GM12878 (cell line): ENCODE measurements around the gene NPAS2. TPM values are rescaled to one million over a fixed set of nuclear protein-coding genes. Genes with fewer than 3 reads are reported as not detected.

Experiments used
- ATAC-seq: fragments of 200-7000 bp; cut with Tn5 transposase; 3 replicates; pipeline ENCODE4 v1.9.1; 2020; ENCODE audit warnings: mild to moderate bottlenecking, moderate library complexity
- BruUV-seq: library from RNA; stranded (reverse); fragments of 400-500 nt; replicated peaks from 2 replicates; lab custom pipeline; 2021; lab: Mats Ljungman, UMichigan
- CTCF ChIA-PET: fragments of 300-600 bp; sonication (Branson Sonifier 250); formaldehyde crosslinking; extraction: SDS; loops from one replicate; lab custom pipeline; 2021; ENCODE audit warnings: inconsistent platforms; lab: Yijun Ruan, JAX
- POLR2A ChIA-PET: fragments of 350-600 bp; formaldehyde crosslinking; extraction: SDS; loops from one replicate; lab custom pipeline; 2021; ENCODE audit warnings: inconsistent platforms; lab: Charles Lee
- RAD21 ChIA-PET: fragments of 300-600 bp; sonication (Branson Sonifier 250); formaldehyde crosslinking; loops from one replicate; lab custom pipeline; 2023; ENCODE audit warnings: antibody characterized with exemption; ENCODE audit not compliant: unreplicated experiment; lab: Charles Lee
- SMC1A ChIA-PET: fragments of 300-600 bp; sonication (Branson Sonifier 250); formaldehyde crosslinking; loops from one replicate; lab custom pipeline; 2023; ENCODE audit not compliant: unreplicated experiment, uncharacterized antibody; lab: Charles Lee
- DNase-seq: peaks from one replicate; pipeline ENCODE4 v3.0.0-alpha.2; 2011; ENCODE audit warnings: low read depth, low spot score
- FAIRE-seq: peaks from 3 replicates; lab custom pipeline; 2011; peaks lifted over from hg19 to GRCh38; lab: Jason Lieb, UNC
- H2AFZ ChIP-seq: 2 replicates; pipeline ENCODE4 v1.6.0; 2011; ENCODE audit warnings: low read depth, low read length, control low read depth; ENCODE audit not compliant: control insufficient read depth
- H3K27ac ChIP-seq: 2 replicates; pipeline ENCODE4 v1.5.1; 2011; ENCODE audit warnings: control low read depth; ENCODE audit not compliant: control insufficient read depth, insufficient read depth
- H3K27me3 ChIP-seq, 2 experiments: replicated peaks in 1 of 2; 2 replicates each; pipeline versions ENCODE4 v1.6.0 to v1.6.1; 2011; ENCODE audit warnings: low read length in 1 of 2; ENCODE audit not compliant: control insufficient read depth in 2 of 2, insufficient read depth in 2 of 2
- H3K36me3 ChIP-seq, 2 experiments: 2 replicates each; pipeline ENCODE4 v1.5.1; 2011; ENCODE audit warnings: low read length in 1 of 2; ENCODE audit not compliant: control insufficient read depth in 2 of 2, insufficient read depth in 2 of 2
- H3K4me1 ChIP-seq: 2 replicates; pipeline ENCODE4 v1.6.1; 2011; ENCODE audit warnings: mild to moderate bottlenecking, low read length, moderate library complexity, mixed read lengths; ENCODE audit not compliant: control insufficient read depth, insufficient read depth
- H3K4me2 ChIP-seq: 2 replicates; pipeline ENCODE4 v1.6.0; 2011; ENCODE audit warnings: control low read depth; ENCODE audit not compliant: control insufficient read depth, insufficient read depth
- H3K4me3 ChIP-seq: fragments of 200-600 bp; sonication (generic); 2 replicates; pipeline ENCODE4 v1.5.1; 2016
- H3K79me2 ChIP-seq: 2 replicates; pipeline ENCODE4 v1.6.0; 2011; ENCODE audit warnings: low read length; ENCODE audit not compliant: control insufficient read depth, insufficient read depth
- H3K9ac ChIP-seq: 2 replicates; pipeline ENCODE4 v1.8.0; 2011; ENCODE audit warnings: low read length, control low read depth, mixed read lengths; ENCODE audit not compliant: control insufficient read depth, insufficient read depth
- H3K9me3 ChIP-seq: replicated peaks from 3 replicates; pipeline ENCODE4 v1.5.1; 2011; ENCODE audit warnings: mild to moderate bottlenecking, low read length; ENCODE audit not compliant: control insufficient read depth, insufficient read depth
- H4K20me1 ChIP-seq: 2 replicates; pipeline ENCODE4 v1.6.0; 2011; ENCODE audit not compliant: control insufficient read depth, insufficient read depth
- CBX5 ChIP-seq: sonication (generic); IDR thresholded peaks from 2 replicates; pipeline ENCODE4 v1.6.1; 2016; ENCODE audit warnings: low read depth, moderate library complexity, mild to moderate bottlenecking, inconsistent platforms
- HSF1 ChIP-seq: fragments of 150-350 bp; IDR thresholded peaks from 2 replicates; pipeline ENCODE4 v1.6.1; 2014; ENCODE audit warnings: mild to moderate bottlenecking, low read depth, low read length
- LARP7 ChIP-seq: fragments of 450-650 bp; IDR thresholded peaks from 2 replicates; pipeline ENCODE4 v1.6.1; 2017; ENCODE audit warnings: mild to moderate bottlenecking
- PAX8 ChIP-seq: fragments of 450-650 bp; IDR thresholded peaks from 2 replicates; pipeline ENCODE4 v1.6.1; 2017; ENCODE audit warnings: mild to moderate bottlenecking, moderate library complexity
- POLR2AphosphoS2 ChIP-seq: IDR thresholded peaks from 2 replicates; pipeline ENCODE4 v1.6.1; 2011; ENCODE audit warnings: low read depth, mild to moderate bottlenecking, low read length, improper control_type of control experiment, moderate library complexity
- TCF7 ChIP-seq: IDR thresholded peaks from 2 replicates; pipeline ENCODE4 v1.6.1; 2014; ENCODE audit warnings: antibody characterized with exemption, borderline replicate concordance
- USF1 ChIP-seq: IDR thresholded peaks from 2 replicates; pipeline ENCODE4 v1.6.1; 2011; ENCODE audit warnings: borderline replicate concordance, low read depth, mild to moderate bottlenecking, moderate library complexity, mixed read lengths, low read length; ENCODE audit not compliant: insufficient read depth; ENCODE audit errors: extremely low read length
- WGBS: methylation state at CpG from one replicate; pipeline ENCODE4 v1.1.6; 2016; ENCODE audit warnings: low lambda C conversion rate; ENCODE audit not compliant: insufficient replicate concordance, insufficient coverage; ENCODE audit errors: missing lambda C conversion rate; 5-methylcytosine and 5-hydroxymethylcytosine counted together
- in situ Hi-C: fragments of 300-500 bp; cut with MboI; formaldehyde crosslinking; loops from 9 replicates; pipeline ENCODE4 v1.14.3; 2018; ENCODE audit warnings: mixed read lengths
- intact Hi-C: fragments of 100-400 bp; cut with micrococcal nuclease; formaldehyde crosslinking; loops from one replicate; pipeline ENCODE4 v1.14.2; 2022; ENCODE audit not compliant: unreplicated experiment
- polyA plus RNA-seq, 11 experiments: library from polyadenylated mRNA; depleted of rRNA in 4 of 11; unstranded in 6 of 11; stranded (reverse) in 5 of 11; fragments of >200 nt; fragmentation: Nextera tagmentation in 4 of 11; fragmentation: Illumina TruSeq in 1 of 11; extraction: Ambion mirVana in 4 of 11; extraction: Trizol in 1 of 11; gene quantifications; 1 replicate in 1 of 11; 2 replicates in 10 of 11; pipeline versions ENCODE4 v1.2.1 to v1.2.3, GENCODE V29; 2011 to 2016; ENCODE audit warnings: inconsistent platforms in 2 of 11, missing spikeins in 2 of 11, low read depth in 1 of 11
- total RNA-seq, 4 experiments: library from RNA; depleted of rRNA in 3 of 4; stranded (reverse); fragments of >200 nt in 3 of 4; fragmentation: Illumina TruSeq in 1 of 4; extraction: Trizol in 1 of 4; gene quantifications; 2 replicates each; pipeline versions ENCODE4 v1.2.1 to v1.2.3, GENCODE V29; 2013 to 2021

Gene NPAS2
- total and polyA plus RNA-seq, 10 of the 15 experiments (the other 5 are each of a cell fraction or from before 2014, with no cell fraction given): 0.08 TPM; not detected in 9

GRCh38 chr2:101006065-101006715 is 186.3 kb downstream of the NPAS2 start:
- Histone ChIP-seq H3K4me3 (0 out of 2 replicates have a peak overlapping the region, but pooled peaks have one; percentile 96), H3K9me3 (peaks cover 2% of the 10 kb centered on the region; the same call in 2 of the 3 replicates), H3K9ac (no peak overlapping the region), H3K27me3 (no peaks in the 10 kb centered on the region), H4K20me1 (peaks cover 4% of the 10 kb centered on the region), H3K27ac (no peak overlapping the region), H3K4me2 (no peak overlapping the region), H2AFZ (no peak overlapping the region), H3K36me3 (peaks cover 17 to 44% of the 10 kb centered on the region in 2 experiments), H3K4me1 (peaks cover 21% of the 10 kb centered on the region), H3K79me2 (peaks cover 52% of the 10 kb centered on the region)
- POLR2A ChIA-PET: interaction anchor here (0.6 kb wide), 1 partner anchor 303 kb away, joined by 3 read pairs; no protein-coding TSS in a partner anchor
- BruUV-seq: no TSS peak
- TF ChIP-seq CBX5: no peak
- SMC1A ChIA-PET: interaction anchor here (0.8 kb wide), 1 partner anchor 148 kb away, joined by 3 read pairs; no protein-coding TSS in a partner anchor
- no peak for FAIRE-seq
- intact Hi-C loops: no loop called here
- 70% methylated on average over 4 of the region's 4 CpGs for WGBS
- no peak for DNase-seq
- ATAC-seq: no peak
- CTCF ChIA-PET: interaction anchor here (0.7 kb wide), 1 partner anchor 8 kb away, joined by 3 read pairs; no protein-coding TSS in a partner anchor
- in situ Hi-C loops: no loop called here
- RAD21 ChIA-PET: no interaction called here

GRCh38 chr2:101007415-101008345 is 187.7 kb downstream of the NPAS2 start:
- intact Hi-C loops (no loop called here), in situ Hi-C loops (no loop called here)
- 75% methylated on average over 11 of the region's 11 CpGs for WGBS
- H3K4me3 ChIP-seq: no peak overlapping the region
- H3K27me3 ChIP-seq: no peaks in the 10 kb centered on the region
- ChIA-PET POLR2A (interaction anchor here (1.1 to 1.3 kb wide), 2 partner anchors 297 to 299 kb away, joined by 3 read pairs; no protein-coding TSS in a partner anchor), CTCF (interaction anchor here (0.7 kb wide), 1 partner anchor 244 kb away, joined by 3 read pairs; no protein-coding TSS in a partner anchor), RAD21 (no interaction called here), SMC1A (interaction anchor here (1.3 to 1.6 kb wide), 2 partner anchors 143 to 397 kb away, joined by 3 to 4 read pairs; no protein-coding TSS in a partner anchor)
- no peak for FAIRE-seq
- ATAC-seq: peak; percentile 22
- BruUV-seq: TSS peak; percentile 61
- H2AFZ ChIP-seq: no peak overlapping the region
- peaks cover 45% of the 10 kb centered on the region for H3K79me2 ChIP-seq
- peaks cover 17 to 44% of the 10 kb centered on the region in 2 experiments for H3K36me3 ChIP-seq
- H3K27ac ChIP-seq: no peak overlapping the region
- H3K9me3 ChIP-seq: peaks cover 2% of the 10 kb centered on the region; the same call in 2 of the 3 replicates
- peaks cover 25% of the 10 kb centered on the region for H3K4me1 ChIP-seq
- peak overlapping the region; percentile 22 for H3K4me2 ChIP-seq
- H4K20me1 ChIP-seq: peaks cover 4% of the 10 kb centered on the region
- H3K9ac ChIP-seq: no peak overlapping the region
- DNase-seq: no peak
- TF ChIP-seq POLR2AphosphoS2: no peak
- TF ChIP-seq LARP7: no peak
- TF ChIP-seq PAX8: no peak
- no peak for TF ChIP-seq USF1
- TF ChIP-seq HSF1: no peak
- TF ChIP-seq TCF7: no peak; the same call in 1 of the 2 replicates
